K562 (cell line): Measurements from ENCODE around the gene CMAS. TPM values are rescaled to one million over a fixed set of nuclear protein-coding genes. Genes with fewer than 3 reads are reported as not detected.

Experiments
- CREBBP ChIP-seq: IDR thresholded peaks from one replicate; pipeline ENCODE4 v1.6.1; 2012; ENCODE audit warnings: low read depth, mild to moderate bottlenecking, control low read depth, inconsistent platforms, low read length
- ETV1 ChIP-seq: fragments of 450-650 bp; conservative IDR thresholded peaks from 2 replicates; pipeline ENCODE4 v1.6.1; 2016; ENCODE audit warnings: missing genetic modification characterization, control low read depth, low read depth, missing compliant biosample characterization
- FOXJ2 ChIP-seq: fragments of 200-800 bp; sonication (Bioruptor generic); IDR thresholded peaks from 2 replicates; pipeline ENCODE4 v1.6.1; 2016; ENCODE audit warnings: missing genetic modification characterization, missing compliant biosample characterization
- FOXP1 ChIP-seq: sonication (generic); formaldehyde crosslinking; IDR thresholded peaks from 2 replicates; pipeline ENCODE4 v1.8.0; 2022; ENCODE audit warnings: mild to moderate bottlenecking, missing genetic modification reagents
- GABPB1 ChIP-seq: sonication (generic); formaldehyde crosslinking; IDR thresholded peaks from 2 replicates; pipeline ENCODE4 v1.8.0; 2022; ENCODE audit warnings: mild to moderate bottlenecking, missing genetic modification reagents
- HDAC1 ChIP-seq, 2 experiments: fragments of 450-650 bp; IDR thresholded peaks; 2 replicates each; pipeline ENCODE4 v1.6.1; 2016 to 2017; ENCODE audit warnings: inconsistent platforms in 1 of 2, mild to moderate bottlenecking in 1 of 2, moderate library complexity in 1 of 2
- MCM7 ChIP-seq, 2 experiments: fragments of 450-650 bp; IDR thresholded peaks; 2 replicates each; pipeline ENCODE4 v1.6.1; 2016 to 2018
- NR2C2 ChIP-seq, 2 experiments: fragments of 200-800 bp in 1 of 2; sonication (Bioruptor generic) in 1 of 2; sonication (generic) in 1 of 2; formaldehyde crosslinking in 1 of 2; IDR thresholded peaks; 2 replicates each; pipeline versions ENCODE4 v1.6.1 to v1.8.0; 2016 to 2022; ENCODE audit warnings: mild to moderate bottlenecking in 1 of 2, missing compliant biosample characterization in 1 of 2, missing genetic modification characterization in 1 of 2, missing genetic modification reagents in 1 of 2
- PCBP1 ChIP-seq: fragments of 200-400 bp; formaldehyde crosslinking; IDR thresholded peaks from 2 replicates; pipeline ENCODE4 v1.6.1; 2018; ENCODE audit warnings: mild to moderate bottlenecking, low read depth, low read length; ENCODE audit not compliant: poor library complexity, severe bottlenecking
- POLR3A ChIP-seq: IDR thresholded peaks from 2 replicates; pipeline ENCODE4 v1.6.1; 2011; ENCODE audit warnings: borderline replicate concordance, mild to moderate bottlenecking, moderate library complexity; ENCODE audit not compliant: insufficient read length, insufficient read depth; ENCODE audit errors: extremely low read depth
- RBM25 ChIP-seq: fragments of 200-400 bp; formaldehyde crosslinking; IDR thresholded peaks from 2 replicates; pipeline ENCODE4 v1.6.1; 2018; ENCODE audit warnings: low read length, low read depth, moderate library complexity; ENCODE audit not compliant: severe bottlenecking
- SIN3A ChIP-seq, 2 experiments: fragments of 150-350 bp in 1 of 2; IDR thresholded peaks; 2 replicates each; pipeline ENCODE4 v1.6.1; 2011 to 2016; ENCODE audit warnings: borderline replicate concordance in 2 of 2, low read depth in 2 of 2, low read length in 2 of 2, mild to moderate bottlenecking in 2 of 2, moderate library complexity in 2 of 2; ENCODE audit not compliant: control insufficient read depth in 1 of 2
- SNAPC5 ChIP-seq: fragments of 250-450 bp; sonication (Bioruptor Pico); IDR thresholded peaks from 2 replicates; pipeline ENCODE4 v1.8.0; 2021; ENCODE audit warnings: moderate library complexity, mild to moderate bottlenecking, inconsistent platforms
- TBL1XR1 ChIP-seq, 2 experiments: IDR thresholded peaks; 2 replicates each; pipeline ENCODE4 v1.6.1; 2012; ENCODE audit warnings: improper control_type of control experiment in 2 of 2, low read length in 2 of 2, mild to moderate bottlenecking in 1 of 2
- TRIM24 ChIP-seq, 2 experiments: fragments of 450-650 bp; IDR thresholded peaks; 2 replicates each; pipeline ENCODE4 v1.6.1; 2016
- TSC22D4 ChIP-seq: fragments of 450-650 bp; IDR thresholded peaks from 2 replicates; pipeline ENCODE4 v1.6.1; 2016; ENCODE audit warnings: missing genetic modification characterization, missing biosample characterization, control low read depth
- ZHX1 ChIP-seq: fragments of 150-350 bp; conservative IDR thresholded peaks from 2 replicates; pipeline ENCODE4 v1.6.1; 2014; ENCODE audit warnings: low read length
- ZNF511 ChIP-seq: sonication (generic); formaldehyde crosslinking; IDR thresholded peaks from 2 replicates; pipeline ENCODE4 v1.8.0; 2022; ENCODE audit warnings: mild to moderate bottlenecking, missing genetic modification reagents
- polyA plus RNA-seq, 8 experiments: library from polyadenylated mRNA; depleted of rRNA in 4 of 8; stranded (reverse) in 5 of 8; unstranded in 3 of 8; fragments of >200 nt; fragmentation: Nextera tagmentation in 2 of 8; fragmentation: Illumina TruSeq in 1 of 8; extraction: Ambion mirVana in 2 of 8; extraction: Trizol in 1 of 8; gene quantifications; 2 replicates each; pipeline versions ENCODE4 v1.2.1 to v1.2.3, GENCODE V29; 2011 to 2014; ENCODE audit warnings: inconsistent platforms in 1 of 8, missing spikeins in 1 of 8
- total RNA-seq, 7 experiments: library from RNA; depleted of rRNA in 6 of 7; stranded (reverse); fragments of >200 nt in 6 of 7; fragmentation: Illumina TruSeq in 2 of 7; extraction: Trizol in 2 of 7; gene quantifications; 2 replicates each; pipeline versions ENCODE4 v1.2.1 to v1.2.3, GENCODE V29; 2011 to 2021; ENCODE audit warnings: low replicate concordance in 1 of 7
- TF ChIP-seq, protein P1 (sequence below): fragments of 450-650 bp; IDR thresholded peaks from 2 replicates; pipeline ENCODE4 v1.6.1; 2018; ENCODE audit not compliant: partially characterized antibody

The CMAS gene
- total and polyA plus RNA-seq, 9 of the 15 experiments (the other 6 are each of a cell fraction or from before 2014, with no cell fraction given): 29.7 to 108 (median 65.3) TPM

DNA sequence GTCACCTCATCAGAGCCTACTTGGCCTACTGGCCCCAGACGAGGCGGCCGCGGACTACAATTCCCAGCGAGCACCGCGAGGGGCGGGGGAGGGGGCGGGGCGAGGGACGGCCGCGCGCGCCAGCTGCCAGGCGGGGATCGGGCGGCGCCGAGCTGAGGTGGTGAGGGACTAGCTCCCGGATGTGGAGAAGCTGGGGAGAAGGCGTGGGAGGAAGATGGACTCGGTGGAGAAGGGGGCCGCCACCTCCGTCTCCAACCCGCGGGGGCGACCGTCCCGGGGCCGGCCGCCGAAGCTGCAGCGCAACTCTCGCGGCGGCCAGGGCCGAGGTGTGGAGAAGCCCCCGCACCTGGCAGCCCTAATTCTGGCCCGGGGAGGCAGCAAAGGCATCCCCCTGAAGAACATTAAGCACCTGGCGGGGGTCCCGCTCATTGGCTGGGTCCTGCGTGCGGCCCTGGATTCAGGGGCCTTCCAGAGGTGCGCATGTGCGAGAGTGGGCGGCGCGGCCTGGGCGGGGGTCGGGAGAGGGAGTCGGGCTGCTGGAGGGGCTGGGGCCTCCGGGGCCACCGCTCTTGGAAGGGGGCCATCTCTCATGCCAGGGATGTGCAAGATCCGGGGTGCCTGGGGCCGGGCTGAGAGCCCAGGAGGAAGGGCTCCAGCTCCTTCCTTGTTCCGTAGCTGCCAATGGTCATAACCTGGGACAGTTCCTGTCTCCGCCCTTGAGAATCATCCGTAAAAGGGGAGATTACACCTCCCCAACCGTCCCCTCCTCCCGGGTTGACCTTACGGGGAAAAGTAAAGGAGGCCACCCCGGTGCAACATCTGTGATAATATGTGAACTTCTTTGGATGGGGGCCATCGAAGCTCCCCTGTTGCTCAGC lies at the start of gene CMAS (continued):
- TF ChIP-seq, protein P1, sequence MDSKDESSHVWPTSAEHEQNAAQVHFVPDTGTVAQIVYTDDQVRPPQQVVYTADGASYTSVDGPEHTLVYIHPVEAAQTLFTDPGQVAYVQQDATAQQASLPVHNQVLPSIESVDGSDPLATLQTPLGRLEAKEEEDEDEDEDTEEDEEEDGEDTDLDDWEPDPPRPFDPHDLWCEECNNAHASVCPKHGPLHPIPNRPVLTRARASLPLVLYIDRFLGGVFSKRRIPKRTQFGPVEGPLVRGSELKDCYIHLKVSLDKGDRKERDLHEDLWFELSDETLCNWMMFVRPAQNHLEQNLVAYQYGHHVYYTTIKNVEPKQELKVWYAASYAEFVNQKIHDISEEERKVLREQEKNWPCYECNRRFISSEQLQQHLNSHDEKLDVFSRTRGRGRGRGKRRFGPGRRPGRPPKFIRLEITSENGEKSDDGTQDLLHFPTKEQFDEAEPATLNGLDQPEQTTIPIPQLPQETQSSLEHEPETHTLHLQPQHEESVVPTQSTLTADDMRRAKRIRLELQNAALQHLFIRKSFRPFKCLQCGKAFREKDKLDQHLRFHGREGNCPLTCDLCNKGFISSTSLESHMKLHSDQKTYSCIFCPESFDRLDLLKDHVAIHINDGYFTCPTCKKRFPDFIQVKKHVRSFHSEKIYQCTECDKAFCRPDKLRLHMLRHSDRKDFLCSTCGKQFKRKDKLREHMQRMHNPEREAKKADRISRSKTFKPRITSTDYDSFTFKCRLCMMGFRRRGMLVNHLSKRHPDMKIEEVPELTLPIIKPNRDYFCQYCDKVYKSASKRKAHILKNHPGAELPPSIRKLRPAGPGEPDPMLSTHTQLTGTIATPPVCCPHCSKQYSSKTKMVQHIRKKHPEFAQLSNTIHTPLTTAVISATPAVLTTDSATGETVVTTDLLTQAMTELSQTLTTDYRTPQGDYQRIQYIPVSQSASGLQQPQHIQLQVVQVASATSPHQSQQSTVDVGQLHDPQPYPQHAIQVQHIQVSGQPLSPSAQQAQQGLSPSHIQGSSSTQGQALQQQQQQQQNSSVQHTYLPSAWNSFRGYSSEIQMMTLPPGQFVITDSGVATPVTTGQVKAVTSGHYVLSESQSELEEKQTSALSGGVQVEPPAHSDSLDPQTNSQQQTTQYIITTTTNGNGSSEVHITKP: peak; percentile 7
- TF ChIP-seq CREBBP: no peak
- TF ChIP-seq HDAC1 (IDR thresholded peaks at IDR 0.05): no peak; a peak in 1 of 4 replicates
- peak; percentile 58 to 62; a peak in 2 of 4 replicates for TF ChIP-seq TRIM24 (IDR thresholded peaks at IDR 0.05)
- no peak for TF ChIP-seq ZHX1
- no peak for TF ChIP-seq POLR3A
- TF ChIP-seq RBM25: no peak
- no peak for TF ChIP-seq NR2C2 (CRISPR knock-in tag; IDR thresholded peaks at IDR 0.05)
- peak; percentile 38; the same call in 1 of the 2 replicates for TF ChIP-seq NR2C2 (tag; IDR thresholded peaks at IDR 0.05)
- TF ChIP-seq ZNF511 (CRISPR knock-in tag): 0 out of 2 replicates have a peak, but pooled peaks have one; percentile 27
- 0 out of 2 replicates have a peak, but pooled peaks have one; percentile 27 for TF ChIP-seq GABPB1 (CRISPR knock-in tag)
- TF ChIP-seq SNAPC5 (CRISPR knock-in tag): no peak
- TF ChIP-seq TSC22D4 (tag): no peak
- no peak for TF ChIP-seq FOXJ2 (tag)
- no peak for TF ChIP-seq FOXP1 (CRISPR knock-in tag)
- no peak for TF ChIP-seq PCBP1
- peak; percentile 51 to 69; a peak in 1 of 4 replicates for TF ChIP-seq TBL1XR1 (IDR thresholded peaks at IDR 0.05; ENCODE audit: low read length in 2 of 2)
- no peak for TF ChIP-seq MCM7 (IDR thresholded peaks at IDR 0.05)
- TF ChIP-seq SIN3A (IDR thresholded peaks at IDR 0.05; ENCODE audit: borderline replicate concordance in 2 of 2, control insufficient read depth in 1 of 2, low read depth in 2 of 2, low read length in 2 of 2): peak in 1 of 2 experiments; percentile 30; a peak in 1 of 4 replicates
- TF ChIP-seq ETV1 (tag): no peak
